Activated effector memory CD4-positive, alpha-beta T cell treated with Interleukin-2 at 50 U/mL for 16 hours (primary cell): ENCODE results near the gene C9orf85.
A peak's percentile ranks its signal among the peaks of the same experiment; 100 is the strongest.
"Not testable (repeated sequence)": the region's sequence is repeated elsewhere in the genome, so short reads cannot be mapped to it uniquely, and the experiment has no call there.

Source experiments
- DNase-seq: peaks from one replicate; pipeline ENCODE4 v3.0.0-alpha.2; 2020

C9orf85 gene, protein sequence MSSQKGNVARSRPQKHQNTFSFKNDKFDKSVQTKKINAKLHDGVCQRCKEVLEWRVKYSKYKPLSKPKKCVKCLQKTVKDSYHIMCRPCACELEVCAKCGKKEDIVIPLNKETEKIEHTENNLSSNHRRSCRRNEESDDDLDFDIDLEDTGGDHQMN

DNA sequence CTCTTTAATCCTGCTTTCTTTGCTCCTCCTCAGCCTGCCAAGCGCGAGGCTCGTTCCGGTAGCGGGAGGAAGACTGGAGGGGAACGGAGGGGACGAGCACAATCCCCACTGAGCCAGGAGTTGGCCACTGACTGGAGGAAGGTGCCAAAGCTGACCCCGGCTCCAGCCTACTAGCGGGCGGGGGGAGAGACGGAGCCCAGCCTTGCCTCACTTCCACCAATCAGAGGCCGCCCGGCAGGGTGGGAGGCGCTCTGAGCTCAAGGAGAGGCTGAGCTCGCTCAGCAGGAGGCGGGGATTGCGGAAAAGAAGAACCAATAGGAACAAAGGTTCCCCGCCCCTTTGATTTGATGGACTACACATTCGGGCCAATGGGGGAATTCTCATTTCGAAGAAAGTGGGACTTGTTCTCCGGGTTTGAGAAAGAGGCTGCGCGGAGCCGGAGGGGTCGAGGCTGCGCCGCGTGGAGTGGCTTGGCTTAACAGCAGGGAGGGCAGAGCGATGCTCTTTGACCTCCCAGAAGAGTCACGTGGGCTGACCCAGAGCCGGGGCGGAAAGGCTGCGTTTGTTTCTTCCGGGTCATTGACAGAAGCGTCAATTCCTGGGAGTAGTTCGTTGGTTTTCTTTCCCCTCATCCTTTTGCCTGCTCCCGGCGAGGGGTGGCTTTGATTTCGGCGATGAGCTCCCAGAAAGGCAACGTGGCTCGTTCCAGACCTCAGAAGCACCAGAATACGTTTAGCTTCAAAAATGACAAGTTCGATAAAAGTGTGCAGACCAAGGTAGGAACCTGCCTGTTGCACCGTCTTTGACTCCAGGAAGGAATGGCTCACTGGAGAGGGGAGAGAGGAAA, at the start of gene C9orf85, which contains the start of gene ABHD17B:
C9orf85 (plus strand) TSS at position 579 of the 847 bp plus-strand sequence; CDS start at position 675, 96 bp downstream.
ABHD17B (minus strand) TSS at position 133 of the 847 bp plus-strand sequence. CDS start 36,113 bp downstream, outside the sequence.
- peak; percentile 92 for DNase-seq

DNA sequence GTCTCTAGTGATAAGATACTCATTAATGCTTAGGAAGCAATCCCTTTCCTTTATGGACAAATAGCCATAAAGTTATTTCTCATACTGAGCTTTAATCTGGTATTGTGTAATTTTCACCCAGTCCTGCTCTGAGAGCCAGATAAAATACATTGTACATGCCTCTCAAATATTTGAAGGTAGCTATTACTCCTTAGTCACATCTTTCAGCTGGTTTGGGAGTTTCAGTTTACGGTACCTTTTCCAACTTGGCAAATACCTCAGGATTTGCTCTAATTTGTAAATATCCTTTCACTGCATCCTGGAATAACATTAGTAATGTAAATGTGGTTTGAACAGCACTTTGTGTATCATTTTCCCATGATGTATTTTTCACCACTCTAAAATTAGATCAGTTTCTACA, 47.8 kb upstream of the C9orf85 start:
- no peak for DNase-seq

DNA sequence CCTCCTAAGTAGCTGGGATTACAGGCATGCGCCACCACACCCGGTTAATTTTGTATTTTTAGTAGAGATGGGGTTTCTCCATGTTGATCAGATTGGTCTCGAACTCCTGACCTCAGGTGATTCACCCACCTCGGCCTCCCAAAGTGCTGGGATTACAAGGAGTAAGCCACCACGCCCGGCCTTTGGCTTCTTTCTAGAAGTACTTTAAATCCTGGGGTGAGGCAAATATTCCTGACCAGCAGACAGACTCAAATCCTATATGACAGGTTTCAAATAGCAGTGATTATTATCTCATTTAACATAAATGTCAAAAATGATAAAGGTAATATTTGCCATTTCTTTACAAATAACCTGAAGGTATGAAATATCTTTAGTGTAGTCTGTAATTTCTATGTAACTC, 36.1 kb upstream of the C9orf85 start:
- DNase-seq: no peak

DNA sequence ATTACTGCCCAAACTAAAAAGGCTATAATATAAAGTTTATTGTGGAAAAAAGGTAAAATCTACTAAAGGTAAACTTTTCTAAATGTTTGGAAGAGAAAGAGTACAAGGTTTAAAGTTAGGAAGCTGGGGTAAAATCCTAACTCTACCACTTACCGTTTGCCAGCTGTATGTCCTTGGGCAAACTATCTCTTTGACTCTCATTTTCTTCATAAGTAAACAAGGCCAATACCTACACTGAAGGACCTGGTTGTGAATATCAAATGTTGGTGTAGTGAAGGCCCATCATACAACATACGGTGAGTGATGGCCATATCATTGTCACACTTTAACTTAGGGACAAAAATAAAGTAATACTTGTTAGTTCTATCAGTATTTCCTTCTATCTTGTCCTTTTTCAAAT, 35.3 kb upstream of the C9orf85 start:
- no peak for DNase-seq

DNA sequence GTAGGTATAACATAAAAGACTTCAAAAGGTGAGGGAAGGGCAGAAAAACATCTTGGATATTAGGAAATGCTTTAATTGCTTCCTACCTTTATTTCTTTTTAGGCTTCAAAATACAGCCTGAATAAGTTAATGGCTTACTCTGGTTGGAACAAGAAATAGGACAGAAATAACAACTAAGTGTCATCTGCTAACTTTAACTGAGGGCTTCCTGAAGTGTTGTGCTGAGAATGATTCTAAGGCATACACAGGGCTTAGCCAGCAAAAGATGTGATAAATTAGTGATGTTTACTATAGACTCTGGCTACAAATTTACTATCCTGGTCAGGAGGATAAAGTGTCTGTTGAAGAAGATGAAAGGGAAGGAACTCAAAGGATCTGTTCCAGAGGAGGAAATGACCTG, 34.6 kb upstream of the C9orf85 start:
- DNase-seq: no peak

DNA sequence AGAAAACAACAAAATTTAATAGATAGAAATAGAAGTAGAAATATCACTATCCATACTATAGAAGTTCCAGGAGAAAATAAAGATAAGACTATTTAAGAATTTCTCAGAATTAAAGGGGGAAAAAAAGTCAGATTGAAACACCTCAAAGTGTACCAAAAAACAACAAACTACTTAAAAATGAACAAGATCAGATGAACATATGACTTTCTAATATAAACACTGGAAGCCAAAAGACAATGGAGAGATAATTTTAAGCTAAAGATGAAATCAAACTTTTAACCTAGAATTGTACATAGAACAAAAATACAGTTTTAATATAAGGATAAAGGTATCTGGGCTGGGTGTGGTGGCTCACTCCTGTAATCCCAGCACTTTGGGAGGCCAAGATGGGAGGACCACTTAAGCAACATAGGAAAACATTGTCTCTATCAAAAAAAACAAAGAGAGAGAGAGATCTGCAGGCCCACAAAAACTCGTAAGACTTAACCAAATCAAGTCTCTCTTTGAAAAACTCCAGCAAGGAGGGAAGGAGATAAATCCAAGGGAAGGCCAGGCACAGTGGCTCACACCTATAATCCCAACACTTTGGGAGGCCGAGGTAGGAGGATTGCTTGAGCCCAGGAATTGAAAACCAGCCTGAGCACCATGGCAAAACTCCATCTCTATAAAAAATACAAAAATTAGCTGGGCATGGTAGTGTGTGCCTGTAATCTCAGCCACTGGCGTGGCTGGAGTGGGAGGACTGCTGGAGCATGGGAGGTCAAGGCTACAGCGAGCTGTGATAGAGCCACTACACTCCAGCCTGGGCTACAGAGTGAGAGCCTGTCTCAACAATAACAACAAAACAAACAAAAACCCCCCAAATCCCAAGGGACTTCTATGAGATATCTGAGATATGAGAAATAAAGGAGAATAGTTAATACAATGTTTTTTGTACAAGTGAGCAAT, 32.8 kb upstream of the C9orf85 start:
- DNase-seq: no peak

DNA sequence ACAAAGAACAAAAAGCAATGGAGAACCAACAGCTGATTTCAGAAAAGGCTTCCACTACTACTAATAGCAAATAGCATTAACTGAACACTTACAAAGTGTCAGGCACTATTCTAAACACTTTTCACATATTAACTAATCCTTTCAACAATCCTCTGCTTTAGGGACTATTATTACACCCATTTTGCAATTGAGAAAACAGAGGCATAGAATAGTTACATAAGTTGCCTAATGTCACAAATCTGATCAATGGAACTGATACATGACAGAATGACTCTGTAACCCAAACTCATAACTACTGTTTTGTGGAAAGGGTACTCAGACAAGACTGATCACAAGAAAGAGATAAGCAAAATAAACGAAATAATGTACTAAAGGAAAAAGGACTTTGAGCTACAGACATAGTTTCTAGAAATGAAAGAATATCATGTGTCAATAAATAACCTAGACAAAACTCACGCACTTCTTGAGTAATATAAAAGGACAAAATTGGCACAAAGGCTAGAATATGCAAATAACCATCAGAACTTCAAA, 31.7 kb upstream of the C9orf85 start:
- DNase-seq: no peak

DNA sequence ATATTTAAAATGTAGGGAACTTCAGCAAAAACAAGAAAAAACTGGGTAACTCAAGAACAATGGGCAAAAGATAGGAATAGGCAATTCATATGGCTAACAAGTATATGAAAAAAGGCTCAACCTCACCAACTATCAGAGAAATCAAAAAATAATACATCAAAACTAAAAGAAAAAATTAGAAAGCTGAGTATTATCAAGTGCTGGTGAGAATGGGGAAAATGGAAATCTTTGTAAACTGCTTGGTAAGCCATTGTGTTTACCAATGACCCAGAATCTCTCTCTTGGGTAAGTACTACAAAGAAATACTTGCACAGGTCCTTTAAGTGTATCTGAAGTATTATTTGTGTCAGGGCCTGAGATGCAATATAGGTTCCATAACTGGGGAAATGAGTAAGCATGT, 27.4 kb upstream of the C9orf85 start:
- no peak for DNase-seq

DNA sequence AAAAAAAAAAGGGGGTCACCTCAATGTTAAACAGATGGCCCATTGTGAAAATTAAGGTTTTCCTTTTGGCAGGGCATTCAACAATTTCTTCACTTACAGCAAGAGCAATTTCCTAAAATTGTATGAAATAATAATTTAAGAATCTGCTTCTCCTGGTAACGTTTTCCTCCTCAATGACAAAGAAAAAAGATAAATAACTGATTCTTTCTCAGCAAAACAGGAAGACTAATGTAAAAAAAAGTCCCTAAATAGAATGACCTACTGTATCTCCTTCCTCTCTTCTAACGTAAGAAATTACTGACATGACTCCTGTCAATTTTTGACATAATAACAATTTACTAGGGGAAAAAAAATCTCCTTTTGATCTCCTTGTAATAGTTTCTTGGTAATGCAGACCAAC, 26.0 kb upstream of the C9orf85 start:
- DNase-seq: no peak

DNA sequence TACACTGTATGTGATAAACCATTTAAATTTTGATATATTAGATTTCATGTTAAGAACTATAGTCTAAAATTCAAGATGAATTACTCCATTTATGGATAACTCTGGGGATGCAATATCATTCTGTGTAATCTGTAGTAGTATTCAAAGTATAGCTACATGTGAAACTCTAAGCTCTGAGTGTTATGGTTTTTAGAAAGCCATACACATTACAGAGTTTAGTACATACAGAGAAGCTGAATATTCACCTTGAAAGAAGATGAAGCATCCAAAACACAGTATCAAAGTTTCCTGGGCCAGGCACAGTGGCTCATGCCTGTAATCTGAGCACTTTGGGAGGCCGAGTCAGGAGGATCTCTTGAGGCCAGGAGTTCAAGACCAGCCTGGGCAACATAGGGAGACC, 25.4 kb upstream of the C9orf85 start:
- DNase-seq: no peak

DNA sequence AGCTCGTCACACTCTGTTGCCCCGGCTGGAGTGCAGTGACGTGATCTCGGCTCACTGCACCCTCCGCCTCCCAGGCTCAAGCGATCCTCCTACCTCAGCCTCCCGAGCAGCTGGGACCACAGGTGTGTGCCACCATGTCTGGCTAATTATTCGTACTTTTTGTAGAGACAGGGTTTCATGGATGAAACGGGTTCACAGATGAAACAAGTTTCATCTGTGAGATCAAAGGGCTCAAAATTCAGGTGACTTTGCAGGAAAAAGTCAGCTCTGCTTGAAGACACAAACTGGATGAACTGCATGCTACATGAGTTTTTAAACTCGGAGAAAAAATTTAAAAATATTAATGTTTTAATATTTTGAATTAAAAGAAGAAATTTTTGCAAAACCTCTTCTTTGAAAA, 24.9 kb upstream of the C9orf85 start:
- DNase-seq: no peak

DNA sequence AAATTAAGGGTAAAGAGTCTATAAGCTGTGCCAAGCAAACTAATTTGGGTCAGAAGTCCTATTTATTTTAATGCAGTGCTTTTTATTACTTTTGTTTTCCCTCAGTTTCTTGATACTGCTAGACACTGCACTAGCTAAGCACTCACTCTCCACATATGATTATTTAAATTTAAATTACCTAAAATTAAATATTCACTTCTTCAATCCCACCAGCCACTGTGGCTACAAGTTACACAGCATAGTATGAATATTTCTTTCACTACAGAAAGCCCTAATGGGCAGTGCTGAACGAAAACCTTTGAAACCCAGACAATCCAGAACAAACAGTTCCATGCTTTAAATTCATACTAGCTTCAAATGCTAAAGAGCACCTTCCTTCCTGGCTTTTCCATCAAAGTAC, 24.1 kb upstream of the C9orf85 start:
- DNase-seq: no peak

DNA sequence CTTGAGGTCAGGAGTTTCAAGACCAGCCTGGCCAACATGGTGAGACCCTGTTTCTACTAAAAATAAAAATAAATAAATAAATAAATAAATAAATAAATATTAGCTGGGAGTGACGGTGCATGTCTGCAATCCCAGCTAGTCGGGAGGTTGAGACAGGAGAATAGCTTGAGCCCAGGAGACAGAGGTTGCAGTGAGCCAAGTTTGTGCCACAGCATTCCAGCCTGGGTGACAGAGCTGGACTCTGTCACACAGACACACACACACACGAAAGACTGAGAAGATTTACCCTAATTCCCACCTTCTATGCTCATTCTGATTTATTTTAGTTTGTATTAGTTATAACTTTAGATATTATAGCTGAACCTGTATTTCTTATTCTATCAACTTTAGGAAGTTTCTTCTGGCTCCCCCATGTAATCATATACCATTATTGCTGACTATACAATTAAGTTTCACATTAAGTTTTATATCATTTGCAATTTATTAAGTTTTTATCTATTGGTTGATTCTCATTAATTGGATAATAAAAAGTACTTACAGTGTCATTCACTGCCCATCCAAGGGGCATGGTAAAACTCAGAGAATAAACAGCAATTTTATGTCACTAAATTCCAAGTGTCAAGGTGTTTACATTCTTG, 21.3 kb upstream of the C9orf85 start:
- no peak for DNase-seq

DNA sequence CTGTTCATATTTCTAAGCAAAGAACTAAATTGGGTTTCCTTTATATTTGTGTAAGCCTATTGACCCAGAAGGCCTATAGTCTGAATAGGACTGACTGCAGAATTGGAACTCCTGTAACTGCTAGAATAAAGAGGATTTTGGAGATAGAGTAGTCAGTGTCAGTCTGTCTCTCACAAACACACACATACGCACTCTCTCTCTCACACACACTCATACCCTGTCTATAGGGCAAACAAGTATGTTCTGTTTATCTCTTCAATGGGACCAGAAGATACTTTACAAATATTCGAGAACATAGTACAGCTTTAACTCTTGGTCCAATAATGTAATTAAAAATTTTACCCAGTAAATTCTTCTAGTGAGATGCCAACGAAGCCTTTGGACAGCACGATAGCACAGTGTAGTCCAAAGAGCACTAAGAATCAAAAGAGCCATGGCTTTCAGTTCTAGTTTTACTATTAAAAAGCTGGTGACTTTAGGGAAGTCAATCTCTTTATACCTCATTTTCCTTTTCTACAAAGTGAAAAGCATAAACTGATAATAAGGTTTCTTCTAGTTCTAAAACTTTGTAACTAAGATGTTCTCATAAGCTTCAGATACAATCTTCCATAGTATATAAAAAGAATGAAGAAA, 19.8 kb upstream of the C9orf85 start:
- no peak for DNase-seq

DNA sequence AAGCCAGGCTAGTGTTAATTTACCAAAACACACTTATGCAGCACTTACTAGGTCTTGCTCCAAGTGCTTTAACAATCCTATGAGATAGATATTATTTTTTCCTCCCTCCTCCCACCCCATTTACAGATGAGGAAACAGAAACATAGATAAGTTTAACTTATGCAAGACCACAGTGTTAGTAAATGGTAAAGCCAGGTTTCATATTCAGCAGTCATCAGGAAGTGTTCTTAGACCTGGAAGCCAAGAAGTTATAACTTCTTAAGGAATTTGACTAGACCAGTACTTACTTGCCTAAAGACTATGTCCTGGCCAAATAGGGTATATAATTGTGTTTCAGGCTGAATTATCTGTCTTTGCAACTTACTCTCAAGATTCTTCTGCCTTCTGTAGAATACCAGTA, 16.3 kb upstream of the C9orf85 start:
- DNase-seq: no peak

DNA sequence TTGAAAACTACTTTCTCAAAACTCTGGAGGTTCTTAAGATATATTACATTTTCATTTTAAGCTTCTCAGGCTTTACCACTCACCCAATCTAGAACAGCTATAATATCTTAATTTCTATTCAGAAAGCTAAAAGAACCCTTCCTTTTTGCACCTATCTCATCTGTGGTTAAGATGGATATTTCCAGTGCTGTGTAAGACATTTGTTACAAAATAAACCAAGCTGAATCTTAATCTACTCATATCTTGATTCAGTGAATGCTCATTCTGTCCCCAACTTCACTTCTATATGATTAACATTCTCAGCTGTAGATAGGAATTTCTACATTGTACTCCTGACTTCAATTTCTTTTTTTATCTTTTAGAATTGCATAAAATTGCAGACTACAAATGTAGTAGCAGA, 15.5 kb upstream of the C9orf85 start:
- no peak for DNase-seq

DNA sequence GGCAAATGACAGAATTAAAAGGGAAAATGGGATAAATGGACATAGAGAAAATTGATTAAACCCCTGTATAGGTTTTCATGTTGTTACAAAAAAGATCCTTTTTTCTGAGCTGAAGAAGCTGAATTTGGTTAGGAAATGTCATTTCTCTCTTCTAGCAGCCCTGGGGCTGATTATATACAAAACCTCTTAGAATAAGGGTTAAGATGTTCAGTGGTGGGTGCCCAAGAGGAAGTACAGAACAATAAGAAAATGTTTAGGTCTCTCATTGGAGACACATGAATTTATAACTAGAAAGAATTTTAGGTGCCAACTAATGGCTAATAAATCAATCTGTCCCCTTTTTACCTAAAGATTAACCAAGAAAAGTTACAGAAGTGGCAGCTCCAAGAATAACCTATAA, 14.7 kb upstream of the C9orf85 start:
- DNase-seq: no peak

DNA sequence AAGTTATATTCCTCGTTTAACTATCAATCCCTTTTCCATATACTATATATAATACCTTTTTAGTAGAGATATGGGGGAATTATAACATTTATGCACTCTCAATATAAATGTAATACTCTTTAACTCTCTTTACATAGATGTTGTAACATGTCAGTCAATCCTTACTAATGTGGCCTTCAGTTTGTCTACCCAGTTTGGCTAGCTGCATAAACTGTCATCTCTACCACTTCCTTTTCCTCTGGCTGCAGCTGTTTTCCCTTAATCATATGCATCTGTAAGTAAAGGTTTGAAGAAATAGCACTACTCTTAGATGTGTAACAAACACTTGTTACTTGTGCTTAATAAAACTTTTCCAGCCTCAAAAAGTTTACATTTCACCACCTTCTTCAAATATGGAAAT, 13.9 kb upstream of the C9orf85 start:
- no peak for DNase-seq

DNA sequence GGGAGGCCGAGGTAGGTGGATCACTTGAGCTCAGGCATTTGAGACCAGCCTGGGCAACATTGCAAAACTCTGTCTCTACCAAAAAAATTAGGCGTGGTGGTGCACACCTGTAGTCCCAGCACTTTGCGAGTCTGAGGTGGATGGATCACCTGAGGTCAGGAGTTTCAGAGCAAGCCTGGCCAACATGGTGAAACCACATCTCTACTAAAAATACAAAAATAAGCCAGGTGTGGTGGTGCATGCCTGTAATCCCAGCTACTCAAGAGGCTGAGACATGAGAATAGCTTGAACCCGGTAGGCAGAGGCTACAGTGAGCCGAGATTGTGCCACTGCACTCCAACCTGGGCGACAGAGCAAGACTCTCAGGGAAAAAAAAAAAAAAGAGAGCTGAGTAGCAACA, 12.7 kb upstream of the C9orf85 start:
- DNase-seq: not testable (repeated sequence)

DNA sequence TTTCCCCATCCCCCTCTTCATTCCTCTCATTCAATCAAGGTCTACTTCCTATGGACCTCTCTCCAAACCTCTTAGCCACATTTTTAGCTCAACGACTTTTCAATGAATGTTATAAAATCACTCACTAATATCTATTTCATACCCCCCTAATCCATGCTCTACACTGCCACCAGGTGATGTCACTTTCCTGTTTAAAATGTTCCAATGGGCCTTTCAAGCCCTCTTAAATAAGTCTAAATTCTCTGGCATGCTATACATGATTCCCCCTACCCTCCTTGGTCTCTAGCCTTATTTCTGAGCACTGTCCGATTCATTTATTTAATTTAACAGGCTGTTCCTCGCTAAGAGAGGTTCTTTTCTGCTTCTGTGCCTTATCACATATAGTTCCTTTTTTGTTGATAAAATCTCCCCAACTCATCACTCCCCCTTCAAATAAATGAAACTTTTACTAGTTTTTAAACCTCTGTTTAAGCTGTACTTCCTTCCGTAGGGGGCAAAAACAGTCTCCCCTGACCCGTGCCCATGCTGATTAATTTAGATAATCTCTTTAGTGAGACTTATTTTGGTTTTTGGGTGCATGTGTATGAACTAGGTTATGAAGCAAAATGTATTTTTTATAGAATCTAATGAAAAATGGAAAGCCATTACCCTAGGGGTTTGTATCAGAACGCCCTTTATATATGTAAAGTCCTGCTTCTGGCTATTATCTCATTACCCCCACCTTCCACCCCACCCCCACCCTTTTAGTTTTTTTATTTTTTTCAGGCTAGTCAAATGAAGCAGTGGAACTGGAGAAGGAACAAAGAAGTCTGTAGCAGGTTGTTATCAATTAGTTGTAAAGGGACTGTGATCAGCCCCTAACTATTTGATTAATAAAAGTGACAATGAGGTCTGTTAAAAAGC, 9.5 kb upstream of the C9orf85 start:
- DNase-seq: no peak

DNA sequence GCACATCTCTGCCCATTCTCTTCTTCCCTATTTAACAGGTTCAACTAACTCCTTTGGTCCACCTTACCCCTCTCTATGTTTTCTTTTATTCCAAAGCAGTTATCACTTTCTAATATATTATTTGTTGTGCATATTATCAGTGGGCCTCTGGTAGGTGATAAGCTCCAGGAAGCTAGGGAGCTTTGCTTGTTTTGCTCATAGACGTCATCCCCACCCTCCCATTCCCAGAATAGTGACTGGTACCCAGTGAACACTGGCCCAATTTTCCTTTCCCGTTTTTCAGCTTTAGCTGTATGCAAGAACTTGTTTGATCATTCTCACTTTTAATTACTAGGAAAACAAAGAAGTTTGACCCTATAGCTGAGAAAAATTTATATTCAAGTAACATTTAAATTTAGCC, 7.4 kb upstream of the C9orf85 start:
- DNase-seq: no peak
